Measurements from ENCODE around the gene UBN2.
"Not testable (repeated sequence)": the region's sequence is repeated elsewhere in the genome, so short reads cannot be mapped to it uniquely, and the experiment has no call there.

The UBN2 gene

DNA sequence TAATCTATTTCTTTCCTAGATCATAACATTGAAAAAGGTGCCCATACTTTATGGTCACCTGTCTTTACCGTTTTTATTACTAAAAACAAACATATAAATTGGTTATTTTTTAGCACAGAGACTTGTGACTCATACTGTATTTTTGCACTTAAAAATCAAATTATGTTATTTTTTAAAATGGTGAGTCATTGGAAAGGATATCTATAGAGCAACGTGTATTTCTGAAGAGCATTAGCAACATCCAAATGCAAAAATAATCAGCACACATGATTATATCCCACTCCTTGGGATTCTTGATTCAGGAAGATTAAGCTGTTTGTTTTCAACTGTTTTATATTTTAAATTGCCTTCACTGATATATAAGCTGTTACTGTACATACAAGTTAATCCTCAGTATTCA lies 69.4 kb downstream of the UBN2 start:
- no peak for DNase-seq

DNA sequence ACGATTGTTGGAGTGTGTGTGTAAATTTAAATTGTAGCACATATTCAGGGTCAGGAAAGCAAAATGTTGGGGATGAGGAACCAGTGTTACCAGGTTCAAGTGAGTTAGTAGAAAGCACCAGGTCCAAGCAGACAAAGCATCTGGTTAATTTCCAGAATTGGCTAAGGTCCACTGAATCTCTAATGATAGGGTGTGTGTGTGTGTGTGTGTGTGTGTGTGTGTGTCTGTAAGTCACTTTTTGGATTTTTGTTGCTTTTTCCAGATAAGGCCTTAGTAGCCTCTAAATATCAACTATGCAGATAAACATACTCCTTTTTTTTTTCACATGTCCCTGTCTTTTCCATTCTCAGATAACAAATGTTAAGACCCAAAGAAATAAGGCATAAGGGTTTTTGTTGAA lies 73.5 kb downstream of the UBN2 start:
- DNase-seq, result no peak

DNA sequence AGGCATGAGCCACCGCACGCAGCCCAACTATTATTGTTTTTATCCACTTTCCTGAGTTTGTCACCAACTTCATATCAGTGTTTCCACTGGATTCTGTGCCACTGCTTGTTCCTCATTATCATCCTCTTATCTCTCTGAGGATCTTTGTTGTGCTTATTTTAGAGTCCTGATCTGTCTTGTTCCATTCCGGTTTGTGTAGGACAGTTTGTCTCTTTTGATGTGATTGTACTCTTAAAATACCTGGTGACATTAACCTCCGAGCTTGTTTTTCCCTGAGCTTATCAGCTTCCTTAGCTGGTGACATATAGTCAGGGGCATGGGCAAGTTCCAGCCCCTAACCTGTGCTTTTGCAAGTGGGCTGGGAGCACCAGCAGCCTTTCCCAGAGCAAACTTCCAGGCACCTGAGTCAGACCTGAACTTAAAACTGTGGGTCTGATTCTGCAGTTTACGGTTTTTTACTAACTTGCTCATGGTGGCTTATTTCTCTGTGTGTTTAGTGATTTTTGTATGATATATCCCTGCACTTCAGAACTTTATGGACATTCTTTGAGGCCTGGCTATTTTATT lies 87.0 kb downstream of the UBN2 start:
- no peak for DNase-seq

DNA sequence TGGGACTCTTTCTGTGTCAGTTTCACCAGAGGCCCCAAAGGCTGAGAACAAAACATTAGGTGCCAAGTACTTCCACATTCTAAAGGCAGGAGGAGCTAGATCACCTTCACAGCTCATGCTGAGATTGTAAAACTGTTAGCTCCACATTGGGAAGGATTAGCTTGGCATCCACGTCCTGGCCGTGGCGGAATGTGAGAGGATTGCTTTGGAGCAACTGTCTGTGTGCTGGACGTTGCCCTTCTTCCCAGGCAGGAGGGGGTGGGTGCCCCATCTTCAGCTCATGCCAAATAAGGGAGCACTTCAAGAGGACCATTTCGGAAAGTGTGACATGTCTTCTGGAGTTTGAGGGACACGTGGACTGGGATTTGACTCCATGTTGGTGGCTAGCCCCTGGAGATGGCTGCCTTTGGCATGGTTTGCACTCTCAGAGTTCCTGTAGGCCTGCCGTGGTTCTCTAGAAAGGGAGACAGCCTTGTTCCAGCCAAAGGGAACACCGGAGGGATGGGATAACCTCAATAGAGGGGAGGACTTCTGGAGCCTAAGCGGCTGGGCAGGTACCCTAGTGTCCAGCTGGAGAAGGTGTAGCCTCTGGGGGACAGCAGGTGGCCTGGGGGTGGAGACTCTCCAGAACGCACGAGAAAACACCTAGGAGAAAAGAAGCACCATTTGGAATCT lies 90.2 kb downstream of the UBN2 start:
- no peak for DNase-seq

DNA sequence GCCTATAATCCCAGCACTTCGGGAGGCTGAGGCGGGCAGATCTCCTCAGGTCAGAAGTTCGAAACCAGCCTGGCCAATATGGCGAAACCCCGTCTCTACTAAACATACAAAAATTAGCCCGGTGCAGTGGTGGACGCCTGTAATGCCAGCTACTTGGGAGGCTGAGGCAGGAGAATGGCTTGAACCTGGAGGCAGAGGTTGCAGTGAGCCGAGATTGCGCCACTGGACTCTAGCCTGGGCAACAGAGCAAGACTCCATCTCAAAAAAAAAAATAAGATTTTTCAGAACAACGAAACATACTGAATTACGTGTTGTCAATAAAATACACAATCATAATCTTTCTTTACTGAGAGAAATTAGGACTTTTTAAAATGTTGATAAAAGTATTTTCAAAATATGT lies 93.7 kb downstream of the UBN2 start:
- not testable (repeated sequence) for DNase-seq

DNA sequence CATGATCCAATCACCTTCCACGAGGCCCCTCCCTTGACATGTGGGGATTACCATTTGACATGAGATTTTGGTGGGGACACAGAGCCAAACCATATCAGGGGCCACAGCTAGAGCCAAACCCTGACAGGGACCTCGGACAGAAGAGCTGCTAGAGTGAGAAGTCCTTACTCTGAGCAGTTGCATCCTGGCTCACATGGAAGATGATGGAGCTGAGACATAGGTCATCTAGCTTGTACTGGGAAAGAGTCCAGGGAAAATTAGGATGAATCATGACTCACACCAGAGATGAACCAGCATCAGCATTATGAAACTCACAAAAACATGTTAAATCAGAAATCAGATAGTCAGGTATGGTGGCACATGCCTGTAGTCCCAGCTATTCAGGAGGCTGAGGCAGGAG lies 97.3 kb downstream of the UBN2 start:
- no peak for DNase-seq

DNA sequence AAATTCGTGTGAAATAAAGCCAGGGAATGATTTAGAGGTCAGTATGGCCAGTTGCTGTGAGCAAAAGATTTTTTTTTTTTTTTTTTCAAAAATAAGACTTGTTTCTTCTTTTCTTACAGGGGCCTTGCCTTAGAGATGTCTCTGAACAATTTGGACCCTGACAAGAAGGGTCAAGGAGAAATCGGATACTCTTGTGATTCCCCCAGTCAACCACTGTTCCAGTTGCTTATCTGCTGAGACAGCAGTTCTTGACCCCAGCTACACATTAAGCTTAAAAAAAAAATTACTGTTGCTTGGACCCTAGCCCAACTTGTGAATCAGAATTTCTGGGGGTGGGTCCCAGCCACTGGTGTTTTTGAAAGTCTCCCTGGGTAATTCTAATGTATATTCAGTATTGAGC lies 98.1 kb downstream of the UBN2 start:
- DNase-seq, result no peak

DNA sequence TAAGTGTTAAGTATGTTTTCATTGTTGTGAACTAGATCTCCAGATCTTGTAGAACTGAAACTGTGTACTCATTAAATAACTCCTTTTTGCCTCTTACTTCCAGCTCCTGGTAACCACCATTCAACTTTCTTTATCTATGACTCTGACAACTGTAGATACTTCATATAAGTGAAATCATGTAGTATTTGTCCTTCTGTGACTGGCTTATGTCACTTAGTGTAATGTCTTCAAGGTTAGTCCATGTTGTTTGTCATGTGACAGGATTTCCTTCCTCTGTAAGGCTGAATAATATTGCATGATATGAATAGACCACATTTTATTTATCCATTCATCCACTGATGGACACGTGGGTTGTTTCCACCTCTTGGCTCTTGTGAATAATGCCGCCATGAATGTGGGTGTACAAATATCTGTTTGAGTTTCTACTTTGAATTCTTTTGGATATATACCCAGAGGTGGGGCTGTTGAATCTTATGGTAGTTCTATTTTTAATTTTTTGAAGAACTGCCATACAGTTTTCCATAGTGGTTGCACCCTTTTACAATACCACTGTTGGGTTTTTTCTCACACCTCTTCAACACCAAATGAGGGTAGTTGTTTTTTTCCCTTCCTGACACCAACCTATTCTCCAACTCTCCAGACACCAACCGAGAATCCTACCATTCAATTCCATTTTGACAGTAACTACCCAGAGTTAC lies 99.4 kb downstream of the UBN2 start:
- no peak for DNase-seq

DNA sequence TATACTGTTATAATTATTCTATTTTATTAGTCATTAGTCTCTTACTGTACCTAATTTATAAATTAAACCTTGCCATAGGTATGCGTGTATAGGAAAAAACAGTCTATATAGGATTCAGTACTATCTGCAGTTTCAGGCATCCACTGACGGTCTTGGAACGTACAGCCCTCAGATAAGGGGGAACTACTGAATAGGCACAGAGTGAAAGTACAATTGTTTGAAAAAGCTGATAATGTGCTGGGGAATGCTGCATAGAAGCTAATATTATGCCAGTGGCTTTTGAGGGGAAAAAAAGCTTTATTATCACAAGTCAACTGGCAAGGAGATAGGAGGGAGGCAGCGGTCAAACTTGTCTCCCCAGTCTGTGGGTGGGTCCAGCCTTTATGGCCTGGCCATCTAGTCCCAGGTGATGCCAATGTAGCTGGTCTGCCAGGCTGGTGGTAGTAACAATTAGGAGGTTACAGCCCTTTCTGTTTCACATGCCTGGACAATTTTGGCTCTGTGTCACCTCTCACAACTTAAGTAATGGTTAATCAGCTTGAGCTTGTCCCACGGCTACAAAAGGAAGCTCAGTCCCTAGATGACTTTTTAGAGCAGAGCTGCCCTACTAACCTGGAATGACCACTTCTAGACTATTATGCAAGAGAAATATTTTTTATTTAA lies 101.8 kb downstream of the UBN2 start:
- no peak for DNase-seq

DNA sequence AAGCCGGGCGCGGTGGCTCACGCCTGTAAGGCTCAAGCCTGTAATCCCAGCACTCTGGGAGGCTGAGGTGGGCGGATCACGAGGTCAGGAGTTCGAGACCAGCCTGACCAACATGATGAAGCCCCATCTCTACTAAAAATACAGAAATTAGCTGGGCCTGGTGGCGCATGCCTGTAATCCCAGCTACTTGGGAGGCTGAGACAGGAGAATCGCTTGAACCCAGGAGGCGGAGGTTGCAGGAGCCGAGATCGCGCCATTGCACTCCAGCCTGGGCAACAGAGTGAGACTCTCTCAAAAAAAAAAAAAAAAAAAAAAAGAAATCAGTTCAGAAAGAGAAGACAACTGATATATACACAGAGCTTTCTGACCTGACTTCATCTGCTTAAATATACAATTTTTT lies 102.4 kb downstream of the UBN2 start:
- not testable (repeated sequence) for DNase-seq

DNA sequence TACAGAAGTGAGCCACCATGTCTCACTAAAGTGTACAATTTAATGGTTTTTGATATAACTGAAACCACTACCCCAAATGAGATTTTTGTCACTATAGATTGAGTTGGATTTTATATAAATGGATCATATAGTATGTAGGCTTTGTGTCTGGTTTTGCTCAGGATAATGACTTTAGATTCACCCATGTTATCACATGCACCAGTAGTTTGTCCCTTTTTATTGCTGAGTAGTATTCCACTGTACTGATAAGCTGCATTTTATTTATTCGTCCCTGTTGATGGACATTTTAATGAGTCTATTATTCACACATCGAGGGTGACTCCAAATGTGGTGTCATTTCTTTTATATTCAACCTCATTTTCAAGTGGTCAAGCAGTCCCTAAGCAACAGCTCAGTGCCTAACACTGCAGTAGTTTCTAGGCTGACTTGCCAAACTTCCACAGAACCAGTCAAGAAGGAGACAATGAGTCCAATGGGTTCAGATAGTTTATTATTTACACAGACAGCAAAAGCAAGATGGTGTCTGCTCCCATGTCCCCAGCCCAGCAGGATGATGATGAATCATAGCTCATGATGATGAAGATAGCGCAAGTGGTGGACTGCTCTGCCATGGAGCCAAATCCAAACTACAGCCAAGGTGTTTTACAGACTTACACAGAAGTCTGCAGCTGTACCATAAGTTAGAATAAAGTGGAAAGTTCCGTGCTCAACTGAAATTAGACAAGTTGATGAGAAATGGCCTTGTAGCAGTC lies 103.5 kb downstream of the UBN2 start:
- no peak for DNase-seq

DNA sequence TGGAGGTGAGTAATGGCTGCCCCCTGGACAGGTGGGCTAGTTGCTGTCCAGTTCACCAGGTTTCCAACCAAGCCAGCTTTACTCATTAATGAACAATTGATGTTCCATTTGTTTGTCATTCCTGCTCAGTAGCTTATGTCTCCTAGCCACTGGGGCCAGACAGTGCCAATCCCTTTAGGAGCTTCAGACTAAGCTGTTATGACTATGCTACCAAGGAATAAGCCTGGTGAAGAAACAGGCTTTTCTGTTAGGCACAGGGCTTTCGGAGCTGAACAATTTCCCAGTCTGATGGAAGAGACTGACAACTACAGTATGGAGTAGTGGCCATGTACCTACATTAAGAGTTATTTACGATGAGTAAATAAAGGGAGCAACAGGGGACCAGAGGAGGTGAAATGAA lies 108.0 kb downstream of the UBN2 start:
- DNase-seq, result no peak

DNA sequence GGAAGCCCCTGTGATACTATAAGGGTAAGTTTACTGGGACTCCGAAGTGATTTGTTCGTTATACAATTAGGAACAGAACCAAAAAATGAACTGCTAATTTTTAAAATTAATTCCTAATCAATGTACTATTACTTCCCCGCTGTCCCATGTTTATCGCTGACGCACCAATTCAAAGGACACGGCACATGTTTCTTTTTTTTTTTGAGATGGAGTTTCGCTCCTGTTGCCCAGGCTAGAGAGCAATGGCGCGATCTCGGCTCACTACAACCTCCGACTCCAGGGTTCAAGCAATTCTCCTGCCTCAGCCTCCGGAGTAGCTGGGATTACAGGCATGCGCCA lies 108.6 kb downstream of the UBN2 start:
- no peak for DNase-seq

DNA sequence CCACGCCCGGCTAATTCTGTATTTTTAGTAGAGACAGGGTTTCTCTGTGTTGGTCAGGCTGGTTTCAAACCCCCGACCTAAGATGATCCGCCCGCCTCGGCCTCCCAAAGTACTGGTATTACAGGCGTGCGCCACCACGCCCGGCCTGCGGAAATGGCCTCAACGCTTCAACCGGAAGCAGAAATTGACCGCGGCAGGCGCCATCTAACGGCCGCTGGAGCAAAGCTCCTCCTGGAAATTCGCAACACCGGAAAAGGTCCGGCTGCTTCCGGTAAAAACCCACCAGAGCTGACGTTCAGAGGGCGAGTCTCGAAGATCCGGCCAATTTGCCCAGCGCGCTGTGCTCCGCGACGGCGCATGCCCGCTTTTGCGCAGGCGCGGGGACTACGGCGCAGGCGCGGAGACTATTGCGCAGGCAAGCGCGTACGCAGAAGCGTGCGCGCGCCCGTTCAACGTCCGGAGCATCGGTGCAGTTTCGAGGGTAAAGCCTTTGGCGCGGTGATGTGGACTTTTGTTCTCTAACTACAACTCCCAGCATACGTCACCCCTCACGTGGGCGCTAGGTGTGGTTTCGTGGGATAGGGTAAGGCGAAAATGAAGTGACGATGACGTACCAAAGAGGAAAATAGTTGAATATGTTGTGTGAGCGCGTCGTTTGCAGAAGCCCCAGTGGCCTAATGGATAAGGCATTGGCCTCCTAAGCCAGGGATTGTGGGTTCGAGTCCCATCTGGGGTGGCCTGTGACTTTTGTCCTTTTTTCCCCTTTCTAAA lies 109.2 kb downstream of the UBN2 start:
- peak; percentile 97 for DNase-seq

DNA sequence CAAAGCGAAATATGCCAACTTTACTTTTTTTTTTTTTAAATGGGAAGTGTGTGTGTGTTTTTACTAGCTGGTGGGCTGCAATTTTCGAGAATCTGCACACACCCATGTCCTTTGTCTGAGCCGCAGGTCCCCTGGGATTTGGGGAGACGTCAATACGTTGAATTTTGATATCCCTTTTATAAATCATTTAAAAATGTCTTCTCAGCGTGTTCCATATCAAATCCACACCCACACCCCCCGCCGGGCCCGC lies 109.7 kb downstream of the UBN2 start:
- no peak for DNase-seq

DNA sequence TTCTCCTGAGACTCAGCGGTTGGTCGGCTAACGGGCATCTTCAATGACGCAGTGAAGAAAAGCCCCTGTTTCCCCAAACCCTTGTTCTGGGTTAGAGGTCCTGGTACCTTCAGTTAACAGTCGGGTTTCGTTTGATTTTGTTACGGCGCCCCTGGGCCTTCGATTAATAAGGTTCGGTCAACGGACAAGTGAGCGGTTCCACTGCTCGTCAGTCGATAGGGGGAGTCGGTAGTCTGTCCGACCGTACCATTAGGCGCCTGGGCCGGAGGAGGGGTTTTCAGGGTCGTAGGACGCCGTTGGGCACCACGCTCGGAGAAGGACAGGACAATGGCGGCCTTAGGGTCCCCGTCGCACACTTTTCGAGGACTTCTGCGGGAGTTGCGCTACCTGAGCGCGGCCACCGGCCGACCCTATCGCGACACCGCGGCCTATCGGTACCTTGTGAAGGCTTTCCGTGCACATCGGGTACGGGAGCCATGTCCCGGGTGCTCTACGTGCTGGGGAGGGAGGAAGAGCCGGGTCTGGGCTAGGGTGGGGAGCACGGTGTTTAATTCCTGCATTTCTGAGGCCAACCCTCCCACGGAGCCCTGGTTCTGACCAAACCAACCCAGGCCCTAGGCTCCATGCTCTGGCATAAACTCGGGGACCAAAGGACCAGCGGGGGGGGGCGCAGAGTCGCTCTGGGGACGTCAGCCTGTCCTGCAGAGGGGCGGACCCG lies 110.2 kb downstream of the UBN2 start, which contains the start of gene FMC1:
Gene FMC1 (plus strand): TSS at position 280 of the 718 bp plus-strand sequence. CDS start 48 bp downstream, at position 328.
- peak; percentile 82 for DNase-seq

DNA sequence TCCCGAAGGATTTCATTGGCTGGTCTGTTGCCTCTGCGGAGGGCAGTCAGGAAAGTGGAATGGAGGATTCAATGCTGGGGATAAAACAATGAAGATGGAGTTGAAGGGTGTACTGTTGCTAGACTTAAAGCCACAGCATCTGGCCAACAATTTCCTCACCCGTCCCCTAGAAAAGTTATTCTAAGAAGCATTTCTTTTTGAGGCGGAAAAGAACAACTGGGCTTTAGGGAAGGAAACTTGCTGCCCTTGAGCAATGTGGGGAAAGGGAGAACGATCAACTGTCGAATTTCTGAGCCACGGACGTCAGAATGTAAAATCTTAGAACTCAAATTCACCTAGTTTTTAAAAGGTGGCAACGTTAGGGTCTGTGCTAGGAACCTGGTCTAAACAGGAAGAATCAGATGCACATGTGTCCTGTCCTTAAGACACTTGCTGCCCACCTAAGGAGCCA lies 110.8 kb downstream of the UBN2 start:
- peak; percentile 59 for DNase-seq

DNA sequence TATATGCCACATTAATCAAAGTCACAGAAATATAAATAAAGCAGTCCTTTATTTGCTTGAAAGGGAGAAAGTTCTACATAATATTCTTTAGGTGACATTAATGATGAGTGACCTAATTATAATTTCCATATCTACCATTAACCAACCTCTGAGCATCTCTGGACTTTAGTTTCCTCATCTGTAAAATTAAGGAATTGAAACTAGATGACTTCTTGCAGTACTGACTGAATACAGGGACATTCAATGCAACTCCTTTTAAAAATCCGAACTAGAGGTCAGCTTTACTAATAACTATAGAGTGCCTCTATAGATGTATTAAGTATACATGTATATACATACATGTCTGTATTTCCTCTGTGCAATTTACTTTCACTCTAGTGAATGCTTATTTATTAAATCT lies 114.0 kb downstream of the UBN2 start:
- DNase-seq, result no peak

DNA sequence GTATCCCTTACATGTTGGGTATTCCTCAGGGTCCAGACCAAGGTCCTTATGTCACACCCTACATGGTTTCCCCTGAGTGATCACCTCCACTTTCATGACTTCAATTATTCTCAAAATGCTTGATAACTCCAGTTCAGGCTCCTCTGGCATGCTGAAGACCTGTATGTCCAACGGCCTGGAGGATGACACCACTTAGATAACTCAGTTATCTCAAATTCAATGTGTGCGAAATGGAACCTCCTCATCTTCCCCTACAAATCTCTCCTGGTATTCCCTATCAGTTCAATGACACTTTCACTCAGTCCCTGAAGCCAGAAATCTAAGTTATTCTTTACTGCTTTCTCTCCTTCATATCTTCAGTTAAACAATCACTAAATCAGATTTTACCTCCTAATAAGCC lies 120.0 kb downstream of the UBN2 start:
- DNase-seq, result no peak

DNA sequence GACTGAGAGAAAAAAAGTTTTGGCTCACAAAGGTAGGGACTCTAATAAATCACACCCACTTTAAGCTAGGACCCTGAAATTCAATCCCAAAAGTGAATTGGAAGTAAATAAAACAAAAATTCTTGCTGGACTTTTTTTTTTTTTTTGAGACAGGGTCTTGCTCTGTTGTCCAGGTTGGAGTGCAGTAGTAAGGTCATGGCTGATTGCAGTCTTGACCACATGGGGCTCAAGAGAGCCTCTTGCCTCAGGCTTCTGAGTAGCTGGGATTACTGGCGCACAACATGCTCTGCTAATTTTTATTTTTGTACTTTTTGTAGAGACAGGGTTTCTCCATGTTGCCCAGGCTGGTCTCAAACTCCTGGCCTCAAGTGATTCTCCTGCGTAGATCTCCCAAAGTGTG lies 123.7 kb downstream of the UBN2 start:
- DNase-seq, result no peak

DNA sequence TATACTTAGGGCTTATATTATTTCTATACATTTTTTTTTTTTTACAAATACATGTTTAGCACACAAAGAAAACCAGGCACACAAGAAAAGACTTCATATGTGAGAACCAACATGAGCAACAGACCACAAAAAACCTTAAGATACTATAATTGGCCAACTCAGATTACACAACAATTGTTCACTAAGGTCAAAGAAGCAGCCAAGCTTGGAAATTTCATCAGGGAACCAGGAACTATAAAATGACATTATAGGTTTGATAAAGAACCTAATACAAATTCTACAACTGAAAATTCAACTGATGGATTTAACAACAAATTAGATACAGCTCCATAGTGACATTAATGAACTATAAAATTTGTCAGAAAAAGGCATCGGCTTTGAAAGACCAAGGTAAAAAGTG lies 124.3 kb downstream of the UBN2 start:
- no peak for DNase-seq
